Liver (tissue), 3 donors: ENCODE results near the gene PAPPA2.

Experiments used
- EGR1 ChIP-seq, 2 donors: IDR thresholded peaks; 2 replicates each; pipeline ENCODE4 v1.6.1; 2016 to 2018; ENCODE audit warnings: antibody characterized with exemption in 2 of 2, low read depth in 2 of 2
- GABPA ChIP-seq, 2 donors: IDR thresholded peaks in 1 of 2; conservative IDR thresholded peaks in 1 of 2; 2 replicates each; pipeline ENCODE4 v1.6.1; 2016; ENCODE audit warnings: antibody characterized with exemption in 2 of 2, mild to moderate bottlenecking in 1 of 2, moderate library complexity in 1 of 2
- JUND ChIP-seq, 2 donors: IDR thresholded peaks; 2 replicates each; pipeline ENCODE4 v1.6.1; 2016; ENCODE audit warnings: antibody characterized with exemption in 2 of 2
- RAD21 ChIP-seq, 2 donors: IDR thresholded peaks; 2 replicates each; pipeline ENCODE4 v1.6.1; 2016; ENCODE audit warnings: antibody characterized with exemption in 2 of 2, mild to moderate bottlenecking in 2 of 2
- RXRA ChIP-seq, 2 donors: IDR thresholded peaks; 2 replicates each; pipeline ENCODE4 v1.6.1; 2017 to 2018; ENCODE audit warnings: antibody characterized with exemption in 2 of 2, mild to moderate bottlenecking in 1 of 2
- SP1 ChIP-seq: IDR thresholded peaks from 2 replicates; pipeline ENCODE4 v1.6.1; 2018; ENCODE audit warnings: antibody characterized with exemption, mild to moderate bottlenecking
- TAF1 ChIP-seq: conservative IDR thresholded peaks from 2 replicates; pipeline ENCODE4 v1.6.1; 2016; ENCODE audit warnings: antibody characterized with exemption, mild to moderate bottlenecking
- YY1 ChIP-seq: IDR thresholded peaks from 2 replicates; pipeline ENCODE4 v1.6.1; 2016; ENCODE audit warnings: antibody characterized with exemption, mild to moderate bottlenecking
- TF ChIP-seq, protein P1 (sequence below): fragments of 150-350 bp; IDR thresholded peaks from 2 replicates; pipeline ENCODE4 v1.5.1; 2017; ENCODE audit warnings: improper control_type of control experiment, low read depth, low read length; ENCODE audit not compliant: missing input control
- TF ChIP-seq, protein P2 (sequence below): IDR thresholded peaks from 2 replicates; pipeline ENCODE4 v1.6.1; 2016; ENCODE audit warnings: antibody characterized with exemption, mild to moderate bottlenecking
- TF ChIP-seq, protein P3 (sequence below): IDR thresholded peaks from 2 replicates; pipeline ENCODE4 v1.6.1; 2016; ENCODE audit warnings: antibody characterized with exemption
- donor health status: healthy.
- donor health status: healthy.

DNA sequence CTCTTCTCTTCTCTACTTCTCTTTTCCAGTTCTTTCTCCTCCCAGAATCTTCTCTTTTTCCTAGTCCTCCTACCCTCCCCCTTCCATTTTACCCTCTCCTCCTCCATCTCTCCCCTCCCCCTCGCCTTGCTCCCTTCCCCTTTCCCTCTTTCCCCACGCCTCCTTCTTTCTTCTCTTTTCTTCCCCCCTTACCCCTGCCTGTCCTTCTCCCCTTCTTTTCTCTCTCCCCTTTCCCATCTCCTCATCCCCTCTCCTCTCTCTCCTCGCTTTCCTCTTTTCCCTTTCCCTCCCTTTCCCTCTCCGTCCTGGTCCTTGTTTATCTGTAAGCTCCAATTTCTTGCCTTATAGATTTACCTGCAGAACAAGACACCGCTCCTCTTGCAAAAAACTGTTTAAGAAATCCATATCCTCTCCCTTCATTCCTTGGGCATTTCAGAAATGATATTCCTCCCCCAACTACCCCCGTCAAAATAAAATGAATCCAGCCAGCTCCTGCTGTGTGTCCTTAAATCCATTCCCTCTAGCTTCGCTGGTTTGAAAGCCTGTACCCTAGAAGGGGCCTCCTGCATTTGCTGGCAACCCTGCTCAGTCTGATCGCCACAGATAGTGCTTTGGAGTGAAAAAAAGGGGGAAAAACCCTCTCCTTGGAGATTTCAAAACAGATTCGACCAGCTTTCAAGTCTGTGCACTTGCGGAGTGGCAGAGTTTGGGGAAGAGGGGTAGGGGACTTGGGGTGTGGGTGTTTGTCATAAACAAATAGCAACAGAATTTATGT, 89.4 kb downstream of the PAPPA2 start:
- TF ChIP-seq, protein P1, sequence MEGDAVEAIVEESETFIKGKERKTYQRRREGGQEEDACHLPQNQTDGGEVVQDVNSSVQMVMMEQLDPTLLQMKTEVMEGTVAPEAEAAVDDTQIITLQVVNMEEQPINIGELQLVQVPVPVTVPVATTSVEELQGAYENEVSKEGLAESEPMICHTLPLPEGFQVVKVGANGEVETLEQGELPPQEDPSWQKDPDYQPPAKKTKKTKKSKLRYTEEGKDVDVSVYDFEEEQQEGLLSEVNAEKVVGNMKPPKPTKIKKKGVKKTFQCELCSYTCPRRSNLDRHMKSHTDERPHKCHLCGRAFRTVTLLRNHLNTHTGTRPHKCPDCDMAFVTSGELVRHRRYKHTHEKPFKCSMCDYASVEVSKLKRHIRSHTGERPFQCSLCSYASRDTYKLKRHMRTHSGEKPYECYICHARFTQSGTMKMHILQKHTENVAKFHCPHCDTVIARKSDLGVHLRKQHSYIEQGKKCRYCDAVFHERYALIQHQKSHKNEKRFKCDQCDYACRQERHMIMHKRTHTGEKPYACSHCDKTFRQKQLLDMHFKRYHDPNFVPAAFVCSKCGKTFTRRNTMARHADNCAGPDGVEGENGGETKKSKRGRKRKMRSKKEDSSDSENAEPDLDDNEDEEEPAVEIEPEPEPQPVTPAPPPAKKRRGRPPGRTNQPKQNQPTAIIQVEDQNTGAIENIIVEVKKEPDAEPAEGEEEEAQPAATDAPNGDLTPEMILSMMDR = no peak
- TF ChIP-seq YY1 = no peak
- TF ChIP-seq RXRA (IDR thresholded peaks at IDR 0.05) = no peak
- no peak for TF ChIP-seq SP1
- TF ChIP-seq TAF1 = no peak
- TF ChIP-seq, protein P2, sequence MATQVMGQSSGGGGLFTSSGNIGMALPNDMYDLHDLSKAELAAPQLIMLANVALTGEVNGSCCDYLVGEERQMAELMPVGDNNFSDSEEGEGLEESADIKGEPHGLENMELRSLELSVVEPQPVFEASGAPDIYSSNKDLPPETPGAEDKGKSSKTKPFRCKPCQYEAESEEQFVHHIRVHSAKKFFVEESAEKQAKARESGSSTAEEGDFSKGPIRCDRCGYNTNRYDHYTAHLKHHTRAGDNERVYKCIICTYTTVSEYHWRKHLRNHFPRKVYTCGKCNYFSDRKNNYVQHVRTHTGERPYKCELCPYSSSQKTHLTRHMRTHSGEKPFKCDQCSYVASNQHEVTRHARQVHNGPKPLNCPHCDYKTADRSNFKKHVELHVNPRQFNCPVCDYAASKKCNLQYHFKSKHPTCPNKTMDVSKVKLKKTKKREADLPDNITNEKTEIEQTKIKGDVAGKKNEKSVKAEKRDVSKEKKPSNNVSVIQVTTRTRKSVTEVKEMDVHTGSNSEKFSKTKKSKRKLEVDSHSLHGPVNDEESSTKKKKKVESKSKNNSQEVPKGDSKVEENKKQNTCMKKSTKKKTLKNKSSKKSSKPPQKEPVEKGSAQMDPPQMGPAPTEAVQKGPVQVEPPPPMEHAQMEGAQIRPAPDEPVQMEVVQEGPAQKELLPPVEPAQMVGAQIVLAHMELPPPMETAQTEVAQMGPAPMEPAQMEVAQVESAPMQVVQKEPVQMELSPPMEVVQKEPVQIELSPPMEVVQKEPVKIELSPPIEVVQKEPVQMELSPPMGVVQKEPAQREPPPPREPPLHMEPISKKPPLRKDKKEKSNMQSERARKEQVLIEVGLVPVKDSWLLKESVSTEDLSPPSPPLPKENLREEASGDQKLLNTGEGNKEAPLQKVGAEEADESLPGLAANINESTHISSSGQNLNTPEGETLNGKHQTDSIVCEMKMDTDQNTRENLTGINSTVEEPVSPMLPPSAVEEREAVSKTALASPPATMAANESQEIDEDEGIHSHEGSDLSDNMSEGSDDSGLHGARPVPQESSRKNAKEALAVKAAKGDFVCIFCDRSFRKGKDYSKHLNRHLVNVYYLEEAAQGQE = no peak
- no peak for TF ChIP-seq EGR1 (IDR thresholded peaks at IDR 0.05; ENCODE audit: low read depth in 2 of 2)
- TF ChIP-seq, protein P3, sequence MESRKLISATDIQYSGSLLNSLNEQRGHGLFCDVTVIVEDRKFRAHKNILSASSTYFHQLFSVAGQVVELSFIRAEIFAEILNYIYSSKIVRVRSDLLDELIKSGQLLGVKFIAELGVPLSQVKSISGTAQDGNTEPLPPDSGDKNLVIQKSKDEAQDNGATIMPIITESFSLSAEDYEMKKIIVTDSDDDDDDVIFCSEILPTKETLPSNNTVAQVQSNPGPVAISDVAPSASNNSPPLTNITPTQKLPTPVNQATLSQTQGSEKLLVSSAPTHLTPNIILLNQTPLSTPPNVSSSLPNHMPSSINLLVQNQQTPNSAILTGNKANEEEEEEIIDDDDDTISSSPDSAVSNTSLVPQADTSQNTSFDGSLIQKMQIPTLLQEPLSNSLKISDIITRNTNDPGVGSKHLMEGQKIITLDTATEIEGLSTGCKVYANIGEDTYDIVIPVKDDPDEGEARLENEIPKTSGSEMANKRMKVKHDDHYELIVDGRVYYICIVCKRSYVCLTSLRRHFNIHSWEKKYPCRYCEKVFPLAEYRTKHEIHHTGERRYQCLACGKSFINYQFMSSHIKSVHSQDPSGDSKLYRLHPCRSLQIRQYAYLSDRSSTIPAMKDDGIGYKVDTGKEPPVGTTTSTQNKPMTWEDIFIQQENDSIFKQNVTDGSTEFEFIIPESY = no peak
- no peak for TF ChIP-seq RAD21 (IDR thresholded peaks at IDR 0.05)
- TF ChIP-seq JUND (IDR thresholded peaks at IDR 0.05) = no peak
- TF ChIP-seq GABPA (IDR thresholded peaks at IDR 0.05 in 1 of 2, conservative IDR thresholded peaks at IDR 0.05 in 1 of 2) = no peak
